Right renal pelvis (tissue), 4 donors: Measurements from ENCODE around the gene IP6K3. TPM values are rescaled to one million over a fixed set of nuclear protein-coding genes. Genes with fewer than 3 reads are reported as not detected.

Experiments
- DNase-seq, 4 donors: peaks; one replicate each; pipeline ENCODE4 v3.0.0-alpha.2; 2013; ENCODE audit warnings: low read depth in 4 of 4, low spot score in 3 of 4, missing footprints in 1 of 4
- polyA plus RNA-seq, 4 donors: library from polyadenylated mRNA; unstranded; fragments of 120-200 nt; gene quantifications; one replicate each; pipeline ENCODE4 v1.2.1, GENCODE V29; 2013; ENCODE audit not compliant: insufficient read length in 4 of 4

IP6K3 gene
- polyA plus RNA-seq, 4 donors, result 0.60 to 1.3 (median 0.94) TPM

- DNase-seq, result no peak
Observed at GRCh38 chr6:33778444-33779121, 31.9 kb upstream of the IP6K3 start.

GRCh38 chr6:33777398-33778388, 31.0 kb upstream of the IP6K3 start:
- no peak for DNase-seq

- DNase-seq, result no peak
Observed at GRCh38 chr6:33776764-33777163, 30.1 kb upstream of the IP6K3 start.

- no peak for DNase-seq
Observed at GRCh38 chr6:33776186-33776585, 29.5 kb upstream of the IP6K3 start.

GRCh38 chr6:33774774-33775173, 28.1 kb upstream of the IP6K3 start:
- no peak for DNase-seq

- DNase-seq, result no peak
Observed at GRCh38 chr6:33772902-33773472, 26.3 kb upstream of the IP6K3 start.

GRCh38 chr6:33772082-33772830, 25.6 kb upstream of the IP6K3 start:
- no peak for DNase-seq

- DNase-seq, result peak in 2 of 4 donors; percentile 60 to 69
Observed at GRCh38 chr6:33771146-33772081, 24.7 kb upstream of the IP6K3 start.

GRCh38 chr6:33770833-33771145, 24.1 kb upstream of the IP6K3 start:
- DNase-seq, result no peak

GRCh38 chr6:33770124-33770832, 23.6 kb upstream of the IP6K3 start:
- no peak for DNase-seq

- no peak for DNase-seq
Observed at GRCh38 chr6:33769248-33769821, 22.6 kb upstream of the IP6K3 start.

GRCh38 chr6:33768644-33769120, 22.0 kb upstream of the IP6K3 start:
- no peak for DNase-seq

- no peak for DNase-seq
Observed at GRCh38 chr6:33766921-33767907, 20.5 kb upstream of the IP6K3 start.

GRCh38 chr6:33765368-33765767, 18.7 kb upstream of the IP6K3 start:
- no peak for DNase-seq

- no peak for DNase-seq
Observed at GRCh38 chr6:33764036-33764435, 17.3 kb upstream of the IP6K3 start.

GRCh38 chr6:33763483-33763882, 16.8 kb upstream of the IP6K3 start:
- DNase-seq, result no peak

- DNase-seq, result no peak
Observed at GRCh38 chr6:33762713-33763112, 16.0 kb upstream of the IP6K3 start.
